Caco-2 (cell line): ENCODE results near the gene CEP83. TPM values are rescaled to one million over a fixed set of nuclear protein-coding genes. Genes with fewer than 3 reads are reported as not detected.

Source experiments
- BruUV-seq: library from RNA; stranded (reverse); fragments of 400-500 nt; replicated peaks from 2 replicates; lab custom pipeline; 2021; lab: Mats Ljungman, UMichigan
- CTCF ChIA-PET: fragments of 300-600 bp; sonication (Branson Sonifier 250); formaldehyde crosslinking; loops from one replicate; lab custom pipeline; 2022; ENCODE audit warnings: antibody characterized with exemption; lab: Charles Lee
- POLR2A ChIA-PET: fragments of 300-600 bp; sonication (Branson Sonifier 250); formaldehyde crosslinking; loops from one replicate; lab custom pipeline; 2022; ENCODE audit warnings: antibody characterized with exemption; lab: Charles Lee
- DNase-seq, 2 experiments: peaks; one replicate each; pipeline versions ENCODE4 v3.0.0 to v3.0.0-alpha.2; 2020 to 2022
- H3K27me3 ChIP-seq: replicated peaks from 2 replicates; pipeline ENCODE4 v1.6.0; 2011; ENCODE audit warnings: low read length; ENCODE audit not compliant: control insufficient read depth, insufficient read depth
- H3K36me3 ChIP-seq: 2 replicates; pipeline ENCODE4 v1.5.1; 2011; ENCODE audit warnings: low read length; ENCODE audit not compliant: control insufficient read depth, insufficient read depth
- H3K4me1 ChIP-seq: fragments of 250-450 bp; sonication (Bioruptor Pico); 2 replicates; pipeline ENCODE4 v1.5.1; 2020; ENCODE audit warnings: mild to moderate bottlenecking
- H3K4me3 ChIP-seq: 2 replicates; pipeline ENCODE4 v1.5.1; 2011; ENCODE audit warnings: low read depth, mild to moderate bottlenecking, control low read depth, low read length
- H3K9me3 ChIP-seq: fragments of 250-450 bp; sonication (Bioruptor Pico); 2 replicates; pipeline ENCODE4 v1.5.1; 2020; ENCODE audit warnings: mild to moderate bottlenecking, moderate library complexity
- H3K27ac Mint-ChIP-seq: one replicate; pipeline ENCODE4 v1.8.0; 2022; ENCODE audit warnings: mixed read lengths; ENCODE audit not compliant: unreplicated experiment
- H3K27me3 Mint-ChIP-seq: one replicate; pipeline ENCODE4 v1.8.0; 2022; ENCODE audit warnings: mixed read lengths; ENCODE audit not compliant: insufficient read depth, unreplicated experiment
- H3K36me3 Mint-ChIP-seq: one replicate; pipeline ENCODE4 v1.8.0; 2022; ENCODE audit warnings: mild to moderate bottlenecking, mixed read lengths; ENCODE audit not compliant: insufficient read depth, unreplicated experiment
- H3K4me1 Mint-ChIP-seq: one replicate; pipeline ENCODE4 v1.8.0; 2022; ENCODE audit warnings: low read depth, mixed read lengths; ENCODE audit not compliant: unreplicated experiment
- H3K4me3 Mint-ChIP-seq: one replicate; pipeline ENCODE4 v1.8.0; 2022; ENCODE audit warnings: mild to moderate bottlenecking, moderate library complexity, mixed read lengths; ENCODE audit not compliant: unreplicated experiment
- H3K9me3 Mint-ChIP-seq: one replicate; pipeline ENCODE4 v1.8.0; 2022; ENCODE audit warnings: mixed read lengths; ENCODE audit not compliant: unreplicated experiment
- CTCF ChIP-seq, 2 experiments: fragments of 200-600 bp in 1 of 2; IDR thresholded peaks; 1 replicate in 1 of 2; 2 replicates in 1 of 2; pipeline versions ENCODE4 v1.5.1 to v1.8.0; 2011 to 2022; ENCODE audit warnings: antibody characterized with exemption in 1 of 2, control low read depth in 1 of 2, inconsistent platforms in 1 of 2, low read depth in 1 of 2, low read length in 1 of 2, mild to moderate bottlenecking in 1 of 2, moderate library complexity in 1 of 2; ENCODE audit not compliant: insufficient read depth in 1 of 2, severe bottlenecking in 1 of 2, unreplicated experiment in 1 of 2
- intact Hi-C: fragments of 100-400 bp; cut with micrococcal nuclease; formaldehyde crosslinking; loops from one replicate; pipeline ENCODE4 v1.10.0; 2022; ENCODE audit not compliant: unreplicated experiment
- total RNA-seq: library from RNA; stranded (reverse); gene quantifications from 2 replicates; pipeline ENCODE4 v1.2.3, GENCODE V29; 2022

Gene CEP83
- total RNA-seq, 1 experiment from 2014 or later, result 23.3 TPM

- no peaks in the 10 kb centered on the region for H3K27me3 Mint-ChIP-seq
- BruUV-seq, result no TSS peak
- Histone ChIP-seq H3K4me1 (no peaks in the 10 kb centered on the region), H3K36me3 (no peaks in the 10 kb centered on the region), H3K9me3 (no peaks in the 10 kb centered on the region), H3K27me3 (no peaks in the 10 kb centered on the region), H3K4me3 (no peak overlapping the region)
- intact Hi-C loops, result no loop called here
- DNase-seq, result no peak
- ChIA-PET POLR2A (no interaction called here), CTCF (no interaction called here)
- no peak overlapping the region for H3K4me3 Mint-ChIP-seq
- H3K27ac Mint-ChIP-seq, result no peak overlapping the region
- peaks cover 5% of the 10 kb centered on the region for H3K36me3 Mint-ChIP-seq
- peaks cover 8% of the 10 kb centered on the region for H3K9me3 Mint-ChIP-seq
- TF ChIP-seq CTCF (IDR thresholded peaks at IDR 0.05; ENCODE audit: insufficient read depth in 1 of 2, low read depth in 1 of 2, low read length in 1 of 2, severe bottlenecking in 1 of 2, unreplicated experiment in 1 of 2), result no peak
- H3K4me1 Mint-ChIP-seq, result no peaks in the 10 kb centered on the region
These were observed 80.1 kb downstream of the CEP83 start for GRCh38 chr12:94379479-94380113.

- intact Hi-C loops, result no loop called here
- POLR2A ChIA-PET, result no interaction called here
These were observed 82.1 kb downstream of the CEP83 start for GRCh38 chr12:94377599-94377998.

DNA sequence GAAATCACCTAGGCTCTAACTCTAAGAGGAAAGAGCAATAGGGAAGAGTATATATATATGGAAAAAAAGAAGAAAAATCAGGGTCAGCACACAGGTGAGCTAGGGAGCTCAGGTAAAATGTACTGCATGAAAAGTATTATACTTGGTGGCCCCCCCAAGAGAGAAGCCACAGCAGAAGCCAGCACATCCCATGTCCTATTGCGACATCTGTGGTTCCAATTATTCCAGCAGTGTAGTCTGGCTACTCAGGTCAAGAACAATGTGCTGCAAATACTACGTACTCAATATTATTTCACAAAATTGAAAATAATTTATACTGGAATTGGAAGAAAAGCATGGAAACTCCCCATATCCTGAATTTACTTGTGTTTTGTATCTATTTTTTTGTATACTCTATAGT, 85.5 kb downstream of the CEP83 start:
- Histone ChIP-seq H3K27me3 (no peaks in the 10 kb centered on the region), H3K36me3 (no peaks in the 10 kb centered on the region), H3K4me3 (no peak overlapping the region), H3K9me3 (no peaks in the 10 kb centered on the region), H3K4me1 (no peaks in the 10 kb centered on the region)
- Mint-ChIP-seq H3K36me3 (peaks cover 5% of the 10 kb centered on the region), H3K4me1 (no peaks in the 10 kb centered on the region), H3K9me3 (no peaks in the 10 kb centered on the region), H3K4me3 (no peak overlapping the region), H3K27ac (no peak overlapping the region), H3K27me3 (no peaks in the 10 kb centered on the region)
- ChIA-PET CTCF (no interaction called here), POLR2A (no interaction called here)
- TF ChIP-seq CTCF (IDR thresholded peaks at IDR 0.05; ENCODE audit: insufficient read depth in 1 of 2, low read depth in 1 of 2, low read length in 1 of 2, severe bottlenecking in 1 of 2, unreplicated experiment in 1 of 2), result no peak
- no peak for DNase-seq
- intact Hi-C loops, result no loop called here
- BruUV-seq, result no TSS peak

More at GRCh38 chr12:94377599-94377998, 82.1 kb downstream of the CEP83 start:
- Histone ChIP-seq H3K27me3 (no peaks in the 10 kb centered on the region), H3K4me1 (no peaks in the 10 kb centered on the region), H3K9me3 (no peaks in the 10 kb centered on the region), H3K4me3 (no peak overlapping the region), H3K36me3 (no peaks in the 10 kb centered on the region)
- Mint-ChIP-seq H3K36me3 (peaks cover 5% of the 10 kb centered on the region), H3K9me3 (no peaks in the 10 kb centered on the region), H3K4me1 (no peaks in the 10 kb centered on the region), H3K4me3 (no peak overlapping the region), H3K27me3 (no peaks in the 10 kb centered on the region), H3K27ac (no peak overlapping the region)
- no peak for DNase-seq
- BruUV-seq, result no TSS peak
- TF ChIP-seq CTCF (IDR thresholded peaks at IDR 0.05; ENCODE audit: insufficient read depth in 1 of 2, low read depth in 1 of 2, low read length in 1 of 2, severe bottlenecking in 1 of 2, unreplicated experiment in 1 of 2), result no peak
- CTCF ChIA-PET, result no interaction called here
